Right renal cortex interstitium (tissue), 3 donors: ENCODE measurements around the gene RIPPLY1. TPM values are rescaled to one million over a fixed set of nuclear protein-coding genes. Genes with fewer than 3 reads are reported as not detected.
"Not testable (repeated sequence)": the region's sequence is repeated elsewhere in the genome, so short reads cannot be mapped to it uniquely, and the experiment has no call there.

ENCODE experiments used
- DNase-seq, 3 donors: peaks; one replicate each; pipeline ENCODE4 v3.0.0-alpha.2; 2013; ENCODE audit warnings: low read depth in 3 of 3, low spot score in 2 of 3
- polyA plus RNA-seq, 3 donors: library from polyadenylated mRNA; unstranded; fragments of 120-200 nt; gene quantifications; one replicate each; pipeline ENCODE4 v1.2.1, GENCODE V29; 2013; ENCODE audit not compliant: insufficient read length in 3 of 3

The RIPPLY1 gene
- polyA plus RNA-seq, 3 donors = 2.6 to 3.5 (median 3.0) TPM

- DNase-seq = no peak
Measured at GRCh38 chrX:106917830-106918500, 14.8 kb upstream of the RIPPLY1 start.

- DNase-seq = no peak
Measured at GRCh38 chrX:106912864-106913263, 9.7 kb upstream of the RIPPLY1 start.

- DNase-seq = peak in 1 of 3 donors; percentile 43
Measured at GRCh38 chrX:106906361-106906760, 3.2 kb upstream of the RIPPLY1 start.

GRCh38 chrX:106905064-106905708 is 2.0 kb upstream of the RIPPLY1 start:
- no peak for DNase-seq

GRCh38 chrX:106903856-106904528 is 851 bp upstream of the RIPPLY1 start:
- DNase-seq = no peak

- DNase-seq = no peak
Measured at GRCh38 chrX:106902684-106903083, 457 bp downstream of the RIPPLY1 start.

GRCh38 chrX:106901781-106902219 is 1.3 kb downstream of the RIPPLY1 start:
- DNase-seq = no peak

GRCh38 chrX:106901341-106901740 is 1.8 kb downstream of the RIPPLY1 start:
- DNase-seq = no peak

- no peak for DNase-seq
Measured at GRCh38 chrX:106899841-106900240, 3.3 kb downstream of the RIPPLY1 start.

GRCh38 chrX:106899276-106899675 is 3.9 kb downstream of the RIPPLY1 start:
- DNase-seq = no peak

GRCh38 chrX:106898462-106898861 is 4.7 kb downstream of the RIPPLY1 start:
- no peak for DNase-seq

GRCh38 chrX:106897259-106897658 is 5.9 kb downstream of the RIPPLY1 start:
- DNase-seq = no peak

GRCh38 chrX:106894978-106895452 is 8.1 kb downstream of the RIPPLY1 start:
- no peak for DNase-seq

GRCh38 chrX:106894392-106894909 is 8.7 kb downstream of the RIPPLY1 start:
- no peak for DNase-seq

- no peak for DNase-seq
Measured at GRCh38 chrX:106891762-106892460, 11.2 kb downstream of the RIPPLY1 start.

GRCh38 chrX:106889468-106889867 is 13.7 kb downstream of the RIPPLY1 start:
- no peak for DNase-seq

GRCh38 chrX:106875151-106875550 is 28.0 kb downstream of the RIPPLY1 start:
- no peak for DNase-seq

- no peak for DNase-seq
Measured at GRCh38 chrX:106874075-106874474, 29.1 kb downstream of the RIPPLY1 start.

- not testable (repeated sequence) for DNase-seq
Measured at GRCh38 chrX:106872796-106873195, 30.3 kb downstream of the RIPPLY1 start.

GRCh38 chrX:106863697-106864096 is 39.4 kb downstream of the RIPPLY1 start:
- DNase-seq = no peak
